ENCODE measurements around the gene SLC6A3.

GRCh38 chr5:1351156-1351555 lies 94.1 kb downstream of the SLC6A3 start:
- TF ChIP-seq ARID4A (CRISPR knock-in tag; IDR thresholded peaks at IDR 0.05; ENCODE audit: borderline replicate concordance) (no peak), EP300 (IDR thresholded peaks at IDR 0.05; ENCODE audit: low read depth in 2 of 2, low read length in 2 of 2) (no peak), EP300 (CRISPR knock-in tag; IDR thresholded peaks at IDR 0.05; ENCODE audit: borderline replicate concordance) (no peak)
